NCI-H187 treated with DMSO at 0.1 percent for 48 hours (cell line): ENCODE data around the gene SCAI.
"Not testable (repeated sequence)": the region's sequence is repeated elsewhere in the genome, so short reads cannot be mapped to it uniquely, and the experiment has no call there.

Experiments used
- DNase-seq: peaks from one replicate; lab custom pipeline; 2025; lab: John Stamatoyannopoulos, UW

SCAI gene

DNA sequence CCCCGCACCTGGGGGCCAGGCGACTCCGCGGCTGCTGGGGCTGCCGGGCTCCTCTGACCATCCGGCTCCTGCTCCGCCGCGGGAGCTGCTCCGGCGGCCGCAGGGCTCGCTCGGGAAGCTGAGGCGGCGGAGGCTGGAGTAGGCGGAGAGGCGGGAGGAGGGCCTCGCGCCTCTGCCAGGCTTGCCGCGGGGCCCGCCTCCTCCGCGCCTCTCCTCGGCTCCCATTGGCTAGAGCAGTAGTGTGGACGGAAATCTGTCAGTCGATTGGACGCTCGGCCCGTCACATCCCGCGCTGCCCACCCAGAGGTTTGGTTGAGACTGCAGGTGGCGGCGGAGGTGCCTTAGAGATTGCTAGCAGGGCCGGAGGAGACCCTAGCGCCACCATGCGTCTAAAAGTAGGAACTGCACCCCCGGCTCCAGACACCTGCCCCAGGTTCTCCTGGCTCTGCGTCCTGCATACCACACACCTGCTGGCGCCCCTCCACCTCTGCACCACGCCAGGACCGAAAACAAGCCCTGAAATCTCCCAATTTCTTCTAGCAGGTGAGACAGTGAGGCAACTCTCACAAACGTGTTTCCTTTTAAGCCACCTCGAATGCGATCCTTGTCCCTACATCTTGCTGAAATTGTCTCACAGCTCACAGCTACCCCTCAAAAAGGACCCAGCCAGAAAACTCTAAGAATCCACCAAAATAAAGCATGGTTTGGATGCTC is at the start of gene SCAI:
SCAI (minus strand) TSS at position 152 of the 714 bp plus-strand sequence; CDS start at position 61, 91 bp downstream.
- DNase-seq = peak; percentile 93

- DNase-seq = no peak
Observed at GRCh38 chr9:125190361-125190801, 47.1 kb upstream of the SCAI start.

- peak; percentile 9 for DNase-seq
Observed at GRCh38 chr9:125189361-125190289, 46.3 kb upstream of the SCAI start, which contains the start of gene PPP6C. TSS of gene PPP6C (minus strand) at chr9:125189803. CDS start at chr9:125189718, 85 bp downstream.

DNA sequence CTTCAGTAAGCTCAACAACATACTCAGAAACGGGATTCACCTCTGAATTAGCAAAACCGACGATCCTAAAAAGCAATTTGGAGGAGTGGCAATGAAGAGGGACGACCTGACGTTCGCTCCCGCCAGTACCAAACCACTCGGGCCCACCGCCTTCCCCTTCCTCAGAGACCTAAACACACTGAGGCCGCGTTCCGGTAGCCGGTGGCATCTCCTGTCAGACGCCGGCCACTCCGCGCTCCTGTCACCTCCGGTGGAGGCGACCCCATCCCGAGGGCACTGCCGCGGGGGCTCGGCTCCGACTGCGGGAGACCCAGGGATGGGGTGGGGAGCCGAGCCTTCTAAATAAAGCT is 45.7 kb upstream of the SCAI start:
- no peak for DNase-seq

- no peak for DNase-seq
Observed at GRCh38 chr9:125183561-125183960, 40.2 kb upstream of the SCAI start.

- no peak for DNase-seq
Observed at GRCh38 chr9:125183054-125183453, 39.7 kb upstream of the SCAI start.

DNA sequence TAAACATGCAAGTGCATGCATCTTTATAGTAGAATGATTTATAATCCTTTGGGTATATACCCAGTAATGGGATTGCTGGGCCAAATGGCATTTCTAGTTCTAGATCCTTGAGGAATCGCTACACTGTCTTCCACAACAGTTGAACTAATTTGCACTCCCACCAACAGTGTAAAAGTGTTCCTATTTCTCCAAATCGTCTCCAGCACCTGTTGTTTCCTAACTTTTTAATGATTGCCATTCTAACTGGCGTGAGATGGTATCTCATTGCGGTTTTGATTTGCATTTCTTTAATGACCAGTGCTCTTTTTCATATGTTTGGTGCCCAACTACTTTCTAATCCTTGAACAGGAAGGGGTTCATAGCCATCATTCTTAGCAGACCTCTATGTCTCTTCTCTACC is 38.4 kb upstream of the SCAI start:
- DNase-seq = not testable (repeated sequence)

DNA sequence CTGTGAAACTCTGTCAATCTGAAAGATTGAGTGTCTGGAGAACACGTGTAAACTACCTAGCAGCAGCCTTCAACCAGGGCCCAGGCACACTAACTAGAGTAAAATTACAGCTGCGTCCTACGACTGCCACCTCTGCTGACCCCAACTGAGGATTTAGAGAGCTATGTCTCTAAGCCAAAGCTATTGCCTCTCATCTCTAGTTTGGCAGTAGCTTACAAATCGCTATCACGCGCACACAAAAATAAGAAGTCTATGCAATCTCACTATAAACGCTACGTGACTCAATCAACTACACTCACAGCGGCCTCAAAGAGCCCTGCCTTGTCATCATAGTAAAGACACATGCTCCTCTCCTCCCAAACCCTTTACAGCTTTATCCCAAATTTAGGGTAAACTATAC is 37.5 kb upstream of the SCAI start:
- DNase-seq = no peak

GRCh38 chr9:125179776-125180175 is 36.4 kb upstream of the SCAI start:
- DNase-seq = not testable (repeated sequence)

- DNase-seq = no peak
Observed at GRCh38 chr9:125177888-125178287, 34.6 kb upstream of the SCAI start.

DNA sequence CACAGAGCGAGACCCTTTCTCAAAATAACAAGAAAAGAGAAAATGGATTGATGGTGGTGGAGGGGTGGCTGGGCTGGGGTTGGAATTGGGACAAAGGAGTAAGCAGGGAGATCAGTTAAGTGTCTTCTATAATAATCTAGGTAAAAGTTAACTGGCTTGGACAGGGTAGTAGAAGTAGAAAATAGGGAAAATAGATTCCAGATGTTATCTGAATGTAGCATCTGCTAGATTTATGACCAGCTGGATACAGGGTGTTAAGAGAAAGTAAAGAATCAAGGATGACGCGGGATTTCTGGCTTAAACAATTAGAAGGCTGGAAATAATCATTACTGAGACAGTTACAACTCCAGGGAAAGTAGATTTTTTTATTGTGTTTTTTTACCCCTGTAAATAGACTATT is 33.3 kb upstream of the SCAI start:
- no peak for DNase-seq

DNA sequence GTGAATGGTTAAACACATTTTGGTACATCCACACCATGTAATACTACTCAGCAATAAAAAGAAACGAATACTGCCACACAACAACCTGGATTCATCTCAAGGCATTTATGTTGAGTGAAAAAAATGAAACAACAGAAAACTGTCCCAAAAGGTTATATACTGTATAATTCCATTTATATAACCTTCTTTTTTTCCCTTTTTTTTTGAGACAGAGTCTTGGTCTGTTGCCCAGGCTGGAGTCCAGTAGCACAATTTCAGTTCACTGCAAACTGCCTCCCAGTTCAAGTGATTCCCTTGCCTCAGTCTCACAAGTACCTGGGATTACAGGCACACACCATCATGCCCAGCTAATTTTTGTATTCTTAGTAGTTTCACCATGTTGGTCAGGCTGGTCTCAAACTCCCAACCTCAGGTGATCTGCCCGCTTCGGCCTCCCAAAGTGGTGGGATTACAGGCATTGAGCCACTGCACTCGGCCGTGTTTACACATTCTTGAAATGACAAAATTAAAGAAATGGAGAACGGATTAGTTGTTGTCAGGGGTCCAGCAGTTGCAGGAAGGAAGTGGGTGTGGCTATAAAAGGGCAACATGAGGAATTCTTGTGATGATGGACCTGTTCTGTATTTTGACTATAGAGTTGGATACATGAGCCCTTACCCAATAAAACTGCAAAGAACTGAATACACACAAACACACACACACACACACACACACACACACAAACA is 28.9 kb upstream of the SCAI start:
- DNase-seq = no peak

DNA sequence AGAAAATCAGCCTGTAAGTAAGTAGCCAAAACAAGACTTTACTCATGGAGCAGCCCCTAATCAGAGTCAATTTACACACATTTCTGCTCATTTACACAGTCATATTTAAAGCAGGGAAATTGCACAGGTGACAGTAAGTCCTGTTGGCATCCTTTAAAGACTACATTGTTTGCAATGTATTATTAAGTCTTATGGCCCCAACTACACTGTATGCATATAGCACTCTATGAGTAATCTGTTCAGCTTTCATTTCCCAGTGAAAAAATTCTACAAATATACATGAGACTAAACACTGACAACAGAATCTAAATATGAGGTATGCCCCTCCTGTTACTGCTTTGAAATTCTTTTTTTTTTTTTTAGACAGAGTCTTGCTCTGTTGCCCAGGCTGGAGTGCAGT is 26.6 kb upstream of the SCAI start:
- DNase-seq = no peak

DNA sequence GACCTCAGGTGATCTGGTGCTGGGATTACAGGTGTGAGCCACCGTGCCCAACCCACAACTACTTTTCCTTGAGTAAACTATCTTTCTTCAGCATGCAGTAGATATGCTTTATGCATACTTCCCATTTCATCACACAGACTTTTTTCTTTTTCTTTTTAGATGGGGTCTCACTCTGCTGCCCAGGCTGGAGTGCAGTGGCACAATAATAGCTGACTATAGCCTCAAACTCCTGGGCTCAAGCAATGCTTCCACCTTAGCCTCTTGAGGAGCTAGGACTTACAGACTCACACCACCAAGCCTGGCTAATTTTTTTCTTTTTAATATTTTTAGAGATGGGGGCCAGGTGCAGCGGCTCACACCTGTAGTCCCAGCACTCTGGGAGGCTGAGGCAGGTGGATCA is 23.4 kb upstream of the SCAI start:
- DNase-seq = no peak

DNA sequence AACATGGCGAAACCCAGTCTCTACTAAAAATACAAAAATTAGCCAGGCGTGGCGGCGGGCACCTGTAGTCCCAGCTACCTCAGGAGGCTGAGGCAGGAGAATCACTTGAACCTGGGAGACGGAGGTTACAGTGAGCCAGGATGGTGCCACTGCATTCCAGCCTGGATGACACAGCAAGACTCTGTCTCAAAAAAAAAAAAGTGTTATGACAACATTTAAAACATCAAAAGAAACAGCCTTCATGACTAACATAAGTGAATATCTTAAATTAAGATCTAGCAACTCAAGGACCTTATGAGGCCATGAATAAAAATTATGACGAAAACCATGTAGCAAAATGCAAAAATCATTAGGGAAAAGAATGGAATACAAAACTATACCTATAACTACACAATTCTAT is 19.6 kb upstream of the SCAI start:
- not testable (repeated sequence) for DNase-seq

- no peak for DNase-seq
Observed at GRCh38 chr9:125161284-125161918, 18.1 kb upstream of the SCAI start.

DNA sequence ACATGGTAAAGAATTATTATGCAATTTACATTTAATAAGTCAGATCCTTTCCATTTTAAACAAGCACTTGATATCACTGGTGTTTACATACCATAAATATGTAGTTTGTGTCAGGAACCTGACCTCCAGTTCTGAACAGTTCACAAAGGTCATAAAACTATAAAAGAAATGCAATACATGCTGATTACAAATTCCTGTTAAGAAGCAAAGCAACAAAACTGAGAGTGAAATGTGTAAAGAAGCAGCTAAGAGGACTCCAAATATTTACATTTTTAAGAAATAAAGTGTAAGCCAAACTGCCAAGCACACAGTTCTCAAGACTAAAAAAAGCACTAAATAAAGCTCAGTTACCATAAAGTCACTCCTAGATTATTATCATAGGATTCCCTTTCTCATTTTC is 17.4 kb upstream of the SCAI start:
- DNase-seq = no peak

GRCh38 chr9:125156551-125156950 is 13.2 kb upstream of the SCAI start:
- no peak for DNase-seq

DNA sequence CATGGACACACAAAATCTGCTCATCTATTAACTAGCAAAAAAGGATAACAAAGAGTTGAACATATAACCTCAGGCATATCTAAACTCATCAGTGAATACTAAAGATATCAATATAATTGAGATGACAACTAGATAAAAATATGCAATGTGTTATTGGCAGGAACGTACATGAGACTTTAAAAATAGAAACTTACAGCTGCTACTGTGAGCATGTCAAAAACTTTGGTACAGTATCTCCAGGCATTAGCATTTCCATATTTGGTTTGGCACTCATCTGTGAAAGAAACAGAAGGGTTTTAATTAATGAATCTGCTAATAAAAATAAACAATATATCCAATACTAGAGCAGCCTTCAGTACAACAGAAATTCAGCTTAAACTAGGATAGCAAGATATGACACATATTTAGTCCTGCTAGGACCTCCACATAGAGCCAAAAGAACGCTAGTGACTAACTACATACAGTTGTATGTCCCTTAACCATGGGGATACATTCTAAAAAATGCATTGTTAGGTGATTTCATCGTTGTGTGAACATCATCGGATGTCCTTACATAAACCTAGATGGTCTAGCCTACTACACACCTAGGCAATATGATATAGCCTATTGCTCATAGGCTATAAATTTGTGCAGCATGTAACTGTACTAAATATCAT is 10.5 kb upstream of the SCAI start:
- no peak for DNase-seq

- no peak for DNase-seq
Observed at GRCh38 chr9:125151730-125152129, 8.4 kb upstream of the SCAI start.
